Globus pallidus (tissue), 1 donor: Measurements from ENCODE around the gene MESD.

ENCODE experiments used
- DNase-seq: peaks from one replicate; pipeline ENCODE4 v3.0.0-alpha.2; 2015; ENCODE audit warnings: low spot score

The MESD gene

DNA sequence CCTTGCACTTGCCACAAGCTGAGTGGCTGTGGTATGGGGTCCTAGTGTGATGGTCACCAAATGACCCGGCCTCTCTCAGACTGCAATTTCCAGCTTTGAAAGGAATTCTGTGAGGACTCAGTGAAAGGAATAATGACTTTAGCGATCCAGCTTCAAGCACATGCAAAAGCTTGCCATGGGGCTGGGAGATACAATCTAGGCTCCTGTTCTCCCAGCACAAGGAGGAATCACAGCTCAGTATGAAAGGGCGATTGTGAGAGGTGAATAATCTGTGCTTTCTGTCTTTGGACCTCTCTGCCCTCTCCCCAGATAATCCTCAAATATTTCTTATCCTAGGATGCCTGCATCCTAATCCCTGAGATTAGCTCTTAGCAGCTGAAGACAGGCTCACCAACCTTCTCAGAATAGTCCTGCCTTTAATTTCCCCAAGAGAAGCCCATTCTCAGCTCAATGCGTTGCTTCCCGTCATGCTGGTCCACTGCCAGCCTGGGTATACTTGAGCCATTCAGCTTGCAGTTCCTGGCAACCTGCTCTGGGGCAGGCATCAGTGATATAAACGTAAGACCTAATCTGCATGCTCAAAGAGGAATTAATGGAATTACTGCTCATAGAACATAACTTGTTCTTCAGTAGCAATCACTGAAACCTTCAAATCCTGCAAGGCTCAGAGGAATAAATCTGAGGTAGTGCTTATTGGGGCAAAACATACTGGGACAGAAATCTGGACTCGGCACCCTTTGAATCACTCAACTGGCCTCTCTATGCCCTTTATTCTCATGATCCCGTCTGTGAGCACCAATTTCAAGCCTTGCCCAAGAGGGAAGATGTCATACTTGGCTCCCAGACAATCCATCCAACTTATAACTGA lies 26.2 kb upstream of the MESD start:
- DNase-seq, result peak; percentile 90

DNA sequence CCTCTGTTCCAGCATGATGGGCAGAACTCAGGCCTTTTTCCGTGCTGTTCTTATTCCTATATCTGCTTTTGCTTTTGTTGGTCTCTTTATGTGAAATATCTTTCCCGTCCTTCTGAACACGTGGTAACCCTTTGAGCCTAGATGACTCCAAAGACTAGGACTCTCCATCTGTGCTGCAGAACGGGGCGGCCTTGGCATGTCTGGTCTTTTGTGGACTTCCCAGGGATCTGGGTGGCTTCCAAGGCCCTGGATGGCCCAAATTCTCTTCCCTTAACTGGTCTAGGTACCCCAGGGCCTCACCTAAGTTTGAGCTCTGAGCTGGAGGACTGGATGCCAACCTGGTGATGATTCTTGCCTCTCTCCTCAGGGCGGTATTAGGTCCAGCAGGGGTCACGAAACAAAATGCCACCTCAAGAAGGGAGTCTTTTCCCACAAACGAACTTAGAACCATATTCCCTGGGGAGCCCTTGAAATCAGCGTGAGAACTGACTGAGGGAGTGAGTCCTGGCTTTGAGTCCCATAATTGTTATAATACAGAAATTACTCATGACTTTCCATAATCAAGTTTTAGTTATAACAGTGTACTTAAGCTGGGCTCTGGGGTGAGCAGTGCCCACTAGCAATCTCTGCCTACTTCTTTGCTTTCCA lies 25.0 kb upstream of the MESD start:
- no peak for DNase-seq

DNA sequence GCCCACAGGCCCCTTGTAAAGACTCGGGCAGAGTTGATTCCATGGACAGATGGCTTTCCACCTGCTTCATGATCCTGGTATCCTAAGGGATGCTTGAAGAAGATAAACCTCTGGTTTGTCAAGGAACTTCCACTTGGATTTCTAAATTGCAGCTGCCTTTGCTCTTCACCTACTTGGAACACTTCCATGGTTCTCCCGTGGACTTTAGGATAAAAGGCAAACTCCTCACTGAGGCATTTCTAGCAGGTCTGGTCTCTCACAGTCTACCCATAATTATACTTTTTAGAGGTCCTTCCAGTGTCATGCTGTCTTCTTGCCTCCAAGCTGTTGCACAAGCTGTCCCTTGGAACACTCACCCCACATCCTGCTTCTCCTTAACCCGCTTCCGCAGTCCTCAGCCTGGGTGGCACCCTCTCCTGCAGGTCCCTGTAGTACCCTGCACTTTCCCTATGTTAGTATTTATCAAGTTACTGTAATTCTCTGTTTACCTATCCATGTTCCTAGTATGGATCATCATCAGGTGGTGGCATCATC lies 23.8 kb upstream of the MESD start:
- no peak for DNase-seq

DNA sequence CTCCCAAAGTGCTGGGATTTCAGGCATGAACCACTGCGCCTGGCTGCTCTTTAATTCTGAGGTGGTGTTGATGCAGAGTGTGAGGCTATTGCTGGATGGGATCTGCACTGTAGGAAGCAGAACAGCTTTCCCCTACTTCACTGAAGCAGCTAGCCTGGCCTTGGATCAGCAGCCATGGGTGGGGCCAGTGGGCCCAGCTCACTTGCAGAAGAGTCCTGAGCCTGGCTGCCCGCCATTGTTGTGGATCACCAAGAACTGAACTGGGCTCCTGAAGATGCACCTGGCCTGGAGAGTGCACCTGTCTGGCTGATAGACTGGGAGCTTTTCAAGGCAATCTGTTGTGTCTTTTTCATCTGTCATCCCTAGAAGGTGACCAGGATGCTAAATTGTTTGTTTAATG lies 23.0 kb upstream of the MESD start:
- DNase-seq, result no peak

DNA sequence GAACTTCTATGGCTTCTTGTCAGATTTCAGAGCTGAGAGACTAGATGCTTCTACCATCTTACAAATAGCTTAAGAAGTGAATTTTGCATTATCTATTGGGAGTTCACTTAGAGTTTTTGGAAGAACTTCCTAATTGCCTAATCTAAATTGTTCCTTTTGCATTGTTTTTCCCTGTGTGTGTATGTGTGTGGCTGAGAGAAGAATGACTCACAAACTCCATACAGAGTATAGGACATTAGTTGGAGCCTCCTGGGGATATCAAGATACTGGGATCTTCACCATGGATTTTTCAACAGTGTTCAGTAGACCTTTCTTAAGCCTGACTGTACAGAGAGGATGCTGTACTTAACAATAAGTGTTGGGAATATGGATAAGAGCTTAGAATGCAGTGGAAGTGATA lies 22.0 kb upstream of the MESD start:
- no peak for DNase-seq

DNA sequence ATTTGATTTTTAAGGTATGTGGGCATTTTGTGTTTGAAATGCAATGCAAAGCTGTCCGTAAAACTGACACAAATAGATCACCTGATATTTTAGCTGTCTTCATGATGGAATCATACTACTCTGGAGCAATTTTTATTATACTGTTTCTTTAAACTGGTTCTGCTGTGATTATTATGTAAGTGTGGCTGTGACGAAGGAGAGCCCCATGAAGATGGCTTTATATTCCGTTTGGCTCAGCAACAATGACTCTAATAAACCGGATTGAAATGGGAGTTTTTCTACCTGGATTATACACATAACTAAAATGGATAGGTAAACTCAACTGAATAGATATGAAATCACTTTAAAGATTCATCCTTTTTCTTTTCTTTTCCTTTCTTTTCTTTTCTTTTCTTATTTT lies 20.5 kb upstream of the MESD start:
- DNase-seq, result no peak

DNA sequence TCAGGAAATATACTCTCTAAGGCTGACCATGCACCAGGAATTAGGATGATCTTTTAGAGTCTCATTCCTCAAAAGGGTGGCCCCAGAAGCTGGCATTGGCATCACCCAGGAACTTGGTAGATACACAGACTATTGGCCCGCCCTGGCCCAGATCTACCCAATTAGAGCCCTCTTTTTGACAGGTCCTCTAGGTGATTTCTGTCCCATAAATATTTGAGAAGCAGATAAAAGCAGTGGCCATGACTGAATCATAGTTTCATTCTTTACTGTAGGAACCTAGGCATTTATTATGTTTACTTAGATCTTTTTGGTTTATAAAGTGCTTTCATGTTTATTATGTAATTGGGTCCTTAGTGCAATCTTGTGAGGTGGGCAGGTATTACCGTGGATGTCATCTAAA lies 18.7 kb upstream of the MESD start:
- DNase-seq, result no peak

DNA sequence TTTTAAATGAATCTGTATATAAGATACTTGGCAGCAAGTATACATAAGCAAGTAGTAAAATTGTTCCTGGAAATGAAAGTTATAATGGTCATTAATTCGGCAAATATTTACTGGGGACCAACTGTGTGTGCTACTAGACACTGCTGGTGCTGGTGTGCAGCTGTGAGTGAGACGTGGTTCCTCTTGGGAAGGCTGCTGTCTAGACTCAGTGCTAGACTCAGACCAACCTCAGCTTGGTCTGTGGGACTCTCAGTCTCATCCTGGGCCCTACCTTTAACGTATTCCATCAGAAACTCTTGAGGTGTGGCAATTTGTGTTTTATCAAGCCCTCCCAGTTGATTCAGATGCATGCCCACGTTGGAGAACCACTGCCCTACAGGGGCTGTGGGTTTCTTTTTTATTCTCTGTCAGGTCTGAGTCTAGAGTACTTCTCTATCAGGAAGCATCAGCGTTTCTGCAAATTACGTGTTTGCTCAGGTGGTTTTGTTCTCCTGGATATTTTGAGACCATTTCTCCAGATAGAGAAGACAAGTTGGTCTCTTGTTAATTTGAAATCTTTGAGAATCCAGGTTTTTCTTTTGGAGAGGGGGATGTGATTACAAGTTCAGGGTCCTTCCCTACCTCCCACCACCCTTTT lies 17.9 kb upstream of the MESD start:
- no peak for DNase-seq

DNA sequence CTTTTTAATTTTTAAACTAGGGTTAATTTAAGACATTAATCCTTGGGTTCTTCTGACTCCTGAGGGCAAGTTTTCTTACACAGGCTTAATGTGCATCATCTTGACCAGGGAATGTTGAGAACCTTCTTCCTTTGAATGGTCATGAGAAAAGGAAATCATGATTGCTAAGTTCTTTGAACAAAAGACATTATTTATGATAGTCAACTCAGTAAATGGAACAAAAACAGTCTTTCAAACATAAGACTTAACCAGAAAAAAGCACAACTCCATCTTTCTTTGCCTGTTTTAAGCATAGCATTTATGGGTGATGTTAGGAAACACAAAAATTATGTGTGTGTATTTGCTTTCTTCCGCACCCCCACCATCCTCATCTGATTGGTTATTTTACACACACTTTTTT lies 16.5 kb upstream of the MESD start:
- no peak for DNase-seq

DNA sequence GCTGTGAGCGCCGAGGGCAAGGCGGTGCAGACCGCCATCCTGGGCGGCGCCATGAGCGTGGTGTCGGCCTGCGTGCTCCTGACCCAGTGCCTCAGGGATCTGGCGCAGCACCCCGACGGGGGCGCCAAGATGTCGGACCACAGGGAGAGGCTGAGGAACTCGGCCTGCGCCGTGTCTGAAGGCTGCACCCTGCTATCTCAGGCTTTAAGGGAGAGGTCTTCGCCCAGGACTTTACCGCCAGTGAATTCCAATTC lies 13.4 kb upstream of the MESD start:
- DNase-seq, result no peak

DNA sequence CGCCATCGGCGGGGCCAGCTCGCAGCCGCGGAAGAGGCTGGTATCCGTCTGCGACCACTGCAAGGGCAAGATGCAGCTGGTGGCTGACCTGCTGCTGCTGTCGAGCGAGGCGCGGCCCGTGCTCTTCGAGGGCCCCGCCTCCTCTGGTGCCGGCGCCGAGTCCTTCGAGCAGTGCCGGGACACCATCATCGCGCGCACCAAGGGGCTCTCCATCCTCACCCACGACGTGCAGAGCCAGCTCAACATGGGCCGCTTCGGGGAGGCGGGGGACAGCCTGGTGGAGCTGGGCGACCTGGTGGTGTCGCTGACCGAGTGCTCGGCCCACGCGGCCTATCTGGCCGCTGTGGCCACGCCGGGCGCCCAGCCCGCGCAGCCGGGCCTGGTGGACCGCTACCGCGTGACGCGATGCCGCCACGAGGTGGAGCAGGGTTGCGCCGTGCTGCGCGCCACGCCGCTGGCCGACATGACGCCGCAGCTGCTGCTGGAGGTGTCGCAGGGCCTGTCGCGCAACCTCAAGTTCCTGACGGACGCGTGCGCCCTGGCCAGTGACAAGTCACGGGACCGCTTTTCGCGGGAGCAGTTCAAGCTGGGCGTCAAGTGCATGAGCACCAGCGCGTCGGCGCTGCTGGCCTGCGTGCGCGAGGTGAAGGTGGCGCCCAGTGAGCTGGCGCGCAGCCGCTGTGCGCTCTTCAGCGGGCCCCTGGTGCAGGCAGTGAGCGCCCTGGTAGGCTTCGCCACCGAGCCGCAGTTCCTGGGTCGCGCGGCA lies 12.9 kb upstream of the MESD start:
- DNase-seq, result no peak

DNA sequence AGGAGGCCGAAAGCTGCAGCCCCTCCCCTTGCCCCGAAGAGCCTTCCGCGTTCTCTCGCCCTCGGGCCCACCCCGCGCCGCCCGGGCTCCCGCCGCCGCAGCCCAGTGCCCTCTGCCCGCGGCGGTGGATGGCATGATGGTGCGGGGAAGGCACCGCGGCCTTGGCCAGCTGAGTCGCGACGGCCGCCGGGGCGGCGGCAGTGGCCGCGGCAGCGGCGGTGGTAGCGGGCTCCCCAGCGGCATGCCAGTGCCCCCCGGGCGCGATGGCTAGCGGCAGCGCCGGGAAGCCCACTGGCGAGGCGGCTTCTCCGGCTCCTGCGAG lies 12.4 kb upstream of the MESD start:
- no peak for DNase-seq

DNA sequence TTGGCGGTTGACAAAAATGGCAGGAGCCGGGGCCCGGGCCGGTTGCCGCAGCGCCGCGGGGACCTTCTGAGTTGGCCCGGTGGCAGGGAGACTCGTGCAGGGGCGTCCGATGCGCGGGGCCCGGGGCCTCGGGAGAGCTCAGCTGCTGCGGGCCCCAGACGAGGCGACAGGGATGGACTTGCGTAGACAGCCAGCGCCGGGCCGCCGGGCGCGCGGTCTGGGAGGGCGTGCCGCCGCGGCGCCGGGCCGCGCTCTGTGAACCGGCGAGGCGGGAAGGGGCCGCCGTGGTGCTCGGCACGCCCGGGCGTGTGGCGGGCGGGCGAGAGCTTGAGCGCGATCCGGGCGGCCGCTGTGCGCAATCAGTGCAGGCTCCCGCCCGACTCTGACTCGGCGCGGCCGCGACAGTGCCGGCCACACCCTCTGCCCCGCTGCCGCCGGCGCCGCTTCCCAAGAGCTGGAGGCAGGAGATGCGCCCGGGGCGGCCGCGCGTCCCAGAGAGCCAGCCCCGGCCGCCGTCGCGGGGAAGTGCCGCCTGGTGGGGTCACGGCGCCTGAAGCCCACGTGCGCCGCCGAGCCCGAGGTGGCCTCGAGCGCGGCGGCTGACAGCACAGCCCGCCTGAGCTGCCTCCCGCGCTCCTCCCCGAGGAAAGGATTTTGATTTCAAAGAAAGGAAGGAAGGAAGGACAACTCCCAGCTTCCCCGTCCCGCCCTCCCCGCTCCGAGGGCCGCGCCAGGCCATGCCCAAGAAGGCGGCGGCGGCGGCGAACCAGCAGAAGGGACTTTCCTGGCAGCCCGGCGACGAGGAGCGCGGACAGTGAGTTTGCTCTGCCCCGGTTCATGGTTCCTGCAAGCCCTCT lies 11.8 kb upstream of the MESD start:
- DNase-seq, result no peak

DNA sequence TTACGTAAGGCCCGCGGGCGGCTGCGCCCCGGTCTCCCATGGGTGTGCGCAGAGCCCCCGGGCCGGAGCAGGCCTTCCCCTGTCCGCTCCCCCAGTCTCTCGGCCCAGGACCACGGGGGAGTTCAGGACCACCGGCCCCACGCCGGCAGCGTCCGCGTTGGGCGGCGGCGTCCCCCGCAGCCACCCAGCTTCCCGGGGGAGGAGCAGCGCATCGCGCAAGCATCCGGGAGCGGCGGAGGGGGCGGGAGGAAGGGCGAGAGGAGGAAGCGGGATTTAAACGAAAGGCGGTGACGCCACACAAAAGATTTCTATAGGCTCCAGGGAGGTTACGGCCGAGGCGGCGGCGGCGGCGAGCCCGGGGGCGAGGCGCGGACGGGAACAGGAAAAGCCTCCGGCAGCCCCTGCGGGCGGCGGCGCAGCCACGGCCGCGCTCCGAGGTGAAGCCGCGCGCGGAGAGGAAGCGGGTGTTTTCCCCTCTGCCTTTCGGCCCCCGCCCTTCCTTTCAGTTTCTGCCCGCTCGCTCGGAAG lies 11.1 kb upstream of the MESD start, which contains the start of gene TLNRD1:
Gene TLNRD1 (plus strand): TSS at position 300 of the 528 bp plus-strand sequence. CDS start 1,349 bp downstream, outside the sequence.
- DNase-seq, result peak; percentile 81

DNA sequence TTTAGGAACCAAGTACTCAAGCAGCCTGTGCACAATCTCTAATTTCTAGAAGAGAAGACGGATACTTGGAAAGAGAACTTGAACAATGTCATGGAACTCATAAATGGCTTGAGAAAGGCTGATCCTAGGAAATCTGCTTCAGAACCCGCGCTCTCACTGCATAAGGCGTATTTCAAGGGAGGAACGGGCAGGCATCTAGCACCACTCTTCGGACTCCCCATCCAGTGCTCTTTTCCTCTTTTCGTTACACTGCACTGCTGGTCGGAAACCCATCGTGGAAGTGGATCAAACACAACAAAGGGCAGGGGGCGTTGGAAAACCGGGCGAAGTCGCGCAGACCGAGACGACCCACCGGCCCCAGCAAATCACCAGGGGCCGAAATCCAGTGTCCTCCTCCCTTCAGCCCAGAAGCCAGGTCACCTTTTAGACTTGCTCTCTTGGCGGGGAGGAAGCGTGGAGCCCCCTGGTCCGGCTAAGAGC lies 10.6 kb upstream of the MESD start:
- DNase-seq, result no peak

DNA sequence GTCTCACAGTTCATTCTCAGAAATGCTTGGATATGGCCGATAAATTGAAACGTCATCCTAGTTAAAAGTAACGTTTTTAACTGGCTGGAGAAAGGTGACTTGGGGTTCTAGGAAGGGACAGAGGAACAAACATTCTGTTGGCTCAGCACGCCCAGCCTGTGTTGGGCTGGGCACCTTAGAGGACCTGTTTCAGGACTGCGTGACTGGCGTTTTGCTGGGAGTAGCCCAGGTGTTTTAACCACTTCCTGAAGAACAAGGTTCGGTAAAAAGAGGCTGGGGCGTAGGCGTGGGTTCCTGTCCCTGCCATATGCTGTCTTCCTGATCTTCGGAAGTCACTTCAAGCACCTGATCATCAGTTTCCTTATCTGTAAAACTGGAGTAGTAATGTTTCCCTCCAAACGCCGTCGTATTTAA lies 10.0 kb upstream of the MESD start:
- DNase-seq, result no peak

DNA sequence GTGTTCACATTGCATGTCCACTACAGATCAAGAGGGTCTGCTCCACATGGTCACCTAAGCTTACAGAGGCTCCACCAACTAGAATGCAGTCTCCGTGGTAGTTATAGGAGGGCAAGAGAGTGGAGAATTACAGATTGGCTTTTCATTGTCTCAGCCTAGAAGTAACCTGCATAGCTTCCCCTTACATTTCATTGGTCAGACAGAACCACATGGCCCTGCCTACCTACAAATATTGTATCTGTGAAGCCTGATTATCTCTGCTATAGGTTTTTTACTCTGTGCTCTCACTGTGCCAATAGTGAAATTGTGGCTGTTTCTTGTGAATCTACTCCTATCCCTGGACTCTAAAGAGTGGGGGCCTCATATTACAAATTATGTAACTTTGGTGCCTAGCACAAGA lies 8.6 kb upstream of the MESD start:
- no peak for DNase-seq

DNA sequence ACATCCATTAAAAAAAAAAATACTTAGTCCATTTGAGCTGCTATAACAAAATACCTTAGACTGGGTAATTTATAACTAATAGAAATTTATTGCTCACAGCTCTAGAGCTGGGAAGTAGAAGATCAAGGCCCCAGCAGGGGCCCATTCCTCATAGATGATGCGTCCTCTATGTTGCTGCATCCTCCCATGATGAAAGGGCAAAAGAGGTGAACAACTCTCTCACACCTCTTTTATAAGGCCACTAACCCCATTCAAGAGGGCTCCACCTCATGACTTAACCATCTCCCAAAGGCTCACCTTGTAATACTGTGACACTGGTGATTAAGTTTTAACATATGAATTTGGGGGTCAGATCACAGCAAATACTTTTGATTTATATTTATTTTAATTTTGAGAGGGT lies 8.1 kb upstream of the MESD start:
- DNase-seq, result no peak

DNA sequence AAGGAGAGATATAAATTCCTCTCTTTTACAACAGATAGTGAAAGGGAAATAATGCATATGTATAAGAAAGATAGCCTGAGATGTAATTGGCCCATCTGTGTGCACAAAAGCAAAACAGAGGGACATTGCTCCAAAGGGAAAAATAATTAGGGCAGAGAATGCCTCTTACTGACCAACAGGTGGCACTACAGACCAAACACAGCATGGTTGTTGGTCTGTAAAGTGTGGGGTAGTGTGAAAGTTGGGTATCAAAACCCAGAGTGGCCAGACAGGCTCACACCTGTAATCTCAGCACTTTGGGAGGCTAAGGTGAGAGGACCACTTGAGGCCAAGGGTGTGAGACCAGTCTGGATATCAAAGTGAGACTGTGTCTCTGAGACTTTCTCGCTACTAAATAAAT lies 6.6 kb upstream of the MESD start:
- no peak for DNase-seq

DNA sequence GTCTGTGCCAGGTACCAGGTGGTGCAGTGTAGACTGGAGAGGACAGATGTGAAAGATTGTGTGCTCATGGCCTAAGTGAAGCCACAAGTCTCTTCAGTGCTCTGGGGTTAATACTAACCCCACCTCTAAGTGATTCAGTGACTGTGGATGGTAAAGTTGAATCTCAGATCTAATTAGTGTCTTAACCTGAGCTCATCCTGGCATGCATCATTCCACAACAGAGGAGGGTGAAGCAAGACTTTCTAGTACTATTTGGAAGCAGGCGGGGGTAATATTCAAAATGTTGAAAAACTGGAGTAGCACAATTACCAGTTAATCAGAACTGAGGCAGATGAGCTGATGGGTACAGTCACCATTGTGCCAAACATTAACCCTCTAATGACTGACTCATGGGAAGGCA lies 2.8 kb upstream of the MESD start:
- DNase-seq, result no peak

DNA sequence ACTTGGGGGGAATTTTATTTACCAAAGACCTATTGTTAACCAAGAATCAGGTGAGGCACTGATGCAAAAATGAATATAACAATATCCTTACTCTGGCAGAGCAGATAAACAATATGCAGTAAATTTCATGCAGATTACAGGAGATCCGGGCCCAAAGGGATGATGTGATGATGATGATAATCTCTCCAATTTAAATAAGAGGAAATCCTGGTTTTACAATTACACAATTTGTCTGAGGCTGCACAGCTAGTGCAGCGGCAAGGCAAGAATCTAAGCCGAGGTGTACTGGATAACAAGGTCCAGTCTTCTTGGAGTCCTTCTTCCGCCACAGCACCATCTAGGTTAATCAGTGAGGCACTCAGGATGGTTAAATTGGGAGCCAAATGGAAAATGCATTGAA lies 2.4 kb upstream of the MESD start:
- no peak for DNase-seq
